LNCAP (cell line): ENCODE measurements around the gene ZNF785.

Source experiments
- TF ChIP-seq, protein P1 (sequence below): fragments of 450-650 bp; IDR thresholded peaks from 2 replicates; pipeline ENCODE4 v1.5.1; 2017; ENCODE audit warnings: mild to moderate bottlenecking

Gene ZNF785

DNA sequence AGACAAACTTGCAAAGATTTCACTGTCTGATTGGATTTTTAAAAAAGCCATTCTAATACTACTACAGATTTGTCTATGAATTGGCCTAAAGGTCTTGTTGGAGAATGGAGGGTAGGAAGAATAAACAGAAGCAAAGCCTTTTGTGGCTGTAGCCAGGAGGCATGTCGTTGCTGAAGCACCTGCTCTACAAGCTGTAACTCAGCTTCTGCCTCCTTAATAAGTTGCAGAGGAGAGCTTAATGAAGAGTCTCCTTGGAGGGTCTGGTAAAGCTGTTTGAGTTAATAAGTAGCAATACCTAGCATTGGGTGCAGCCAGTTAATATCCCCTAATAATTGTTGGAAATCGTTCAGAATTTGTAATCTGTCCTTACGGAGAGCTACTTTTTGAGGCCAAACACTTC lies 34.7 kb upstream of the ZNF785 start:
- TF ChIP-seq, protein P1, sequence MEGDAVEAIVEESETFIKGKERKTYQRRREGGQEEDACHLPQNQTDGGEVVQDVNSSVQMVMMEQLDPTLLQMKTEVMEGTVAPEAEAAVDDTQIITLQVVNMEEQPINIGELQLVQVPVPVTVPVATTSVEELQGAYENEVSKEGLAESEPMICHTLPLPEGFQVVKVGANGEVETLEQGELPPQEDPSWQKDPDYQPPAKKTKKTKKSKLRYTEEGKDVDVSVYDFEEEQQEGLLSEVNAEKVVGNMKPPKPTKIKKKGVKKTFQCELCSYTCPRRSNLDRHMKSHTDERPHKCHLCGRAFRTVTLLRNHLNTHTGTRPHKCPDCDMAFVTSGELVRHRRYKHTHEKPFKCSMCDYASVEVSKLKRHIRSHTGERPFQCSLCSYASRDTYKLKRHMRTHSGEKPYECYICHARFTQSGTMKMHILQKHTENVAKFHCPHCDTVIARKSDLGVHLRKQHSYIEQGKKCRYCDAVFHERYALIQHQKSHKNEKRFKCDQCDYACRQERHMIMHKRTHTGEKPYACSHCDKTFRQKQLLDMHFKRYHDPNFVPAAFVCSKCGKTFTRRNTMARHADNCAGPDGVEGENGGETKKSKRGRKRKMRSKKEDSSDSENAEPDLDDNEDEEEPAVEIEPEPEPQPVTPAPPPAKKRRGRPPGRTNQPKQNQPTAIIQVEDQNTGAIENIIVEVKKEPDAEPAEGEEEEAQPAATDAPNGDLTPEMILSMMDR = no peak

DNA sequence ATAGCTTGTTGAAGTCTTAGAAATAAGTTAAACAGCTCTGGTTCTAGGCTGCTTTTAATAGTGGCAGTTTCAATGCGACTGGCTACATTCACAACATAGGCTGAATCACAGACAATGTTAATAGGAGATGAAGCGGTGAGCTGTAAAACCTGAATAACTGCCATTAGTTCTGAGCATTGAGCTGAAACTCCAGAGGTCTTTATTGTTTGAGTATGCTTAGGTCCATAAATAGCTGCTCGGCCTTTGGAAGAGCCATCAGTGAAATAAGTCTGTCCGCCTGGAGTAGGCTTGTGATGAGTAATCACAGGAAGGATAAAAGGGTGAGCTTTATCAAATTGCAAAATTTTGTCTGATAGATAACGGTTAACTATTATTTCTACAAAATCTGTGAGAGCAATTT lies 34.1 kb upstream of the ZNF785 start:
- TF ChIP-seq, protein P1 = no peak

DNA sequence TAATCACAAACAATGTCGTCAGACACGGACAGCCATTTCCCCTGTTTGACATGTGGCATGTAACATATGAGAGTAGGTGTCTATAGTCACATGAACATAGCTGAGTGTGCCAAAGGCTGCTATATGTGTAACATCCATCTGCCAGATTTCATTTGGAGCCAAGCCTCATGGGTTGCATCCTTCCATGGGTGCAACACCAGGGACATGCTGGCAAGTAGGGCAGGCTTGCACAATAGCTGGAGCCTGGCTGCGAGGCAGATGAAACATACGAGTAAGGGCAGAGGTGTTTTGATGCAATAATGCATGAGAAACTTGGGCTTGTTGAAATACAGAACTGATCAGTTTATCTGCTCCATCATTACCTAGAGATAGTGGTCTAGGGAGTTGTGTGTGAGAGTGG lies 33.7 kb upstream of the ZNF785 start:
- TF ChIP-seq, protein P1 = no peak

DNA sequence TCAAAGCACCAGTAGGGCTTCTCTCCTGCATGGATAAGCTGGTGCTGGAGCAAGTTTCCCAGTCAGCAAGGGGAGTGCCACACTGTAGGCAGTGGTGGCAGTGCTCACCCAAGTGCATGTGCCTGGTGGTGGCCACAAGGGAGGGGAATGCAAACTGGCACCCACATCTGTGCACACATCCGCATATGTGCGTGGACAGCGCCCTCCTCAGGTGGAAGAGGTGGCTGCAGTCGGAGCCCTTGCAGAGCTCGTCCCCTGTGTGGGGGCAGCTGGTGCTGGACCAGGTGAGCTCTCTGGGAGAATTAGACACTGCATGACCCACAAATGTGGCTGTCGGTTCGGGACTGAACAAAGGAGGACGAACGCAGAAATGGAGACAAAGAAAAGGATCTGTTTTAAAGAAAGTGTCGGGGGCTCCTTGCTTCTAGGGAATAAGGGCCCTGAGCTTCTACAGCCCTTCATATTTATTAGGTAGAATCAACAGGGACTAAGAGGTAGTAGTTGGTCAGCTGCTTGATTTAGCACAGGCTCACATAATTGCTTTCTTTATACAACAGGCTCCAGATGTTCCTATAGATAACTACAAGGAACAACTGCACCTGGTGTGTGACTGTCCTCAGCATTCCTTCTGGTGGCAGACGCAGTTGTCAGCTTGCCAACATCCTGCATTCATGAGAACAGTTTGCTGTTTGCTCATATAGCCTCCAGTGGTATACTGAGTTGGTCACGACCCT lies 30.0 kb upstream of the ZNF785 start:
- TF ChIP-seq, protein P1 = peak; percentile 26; the same call in 1 of the 2 replicates

DNA sequence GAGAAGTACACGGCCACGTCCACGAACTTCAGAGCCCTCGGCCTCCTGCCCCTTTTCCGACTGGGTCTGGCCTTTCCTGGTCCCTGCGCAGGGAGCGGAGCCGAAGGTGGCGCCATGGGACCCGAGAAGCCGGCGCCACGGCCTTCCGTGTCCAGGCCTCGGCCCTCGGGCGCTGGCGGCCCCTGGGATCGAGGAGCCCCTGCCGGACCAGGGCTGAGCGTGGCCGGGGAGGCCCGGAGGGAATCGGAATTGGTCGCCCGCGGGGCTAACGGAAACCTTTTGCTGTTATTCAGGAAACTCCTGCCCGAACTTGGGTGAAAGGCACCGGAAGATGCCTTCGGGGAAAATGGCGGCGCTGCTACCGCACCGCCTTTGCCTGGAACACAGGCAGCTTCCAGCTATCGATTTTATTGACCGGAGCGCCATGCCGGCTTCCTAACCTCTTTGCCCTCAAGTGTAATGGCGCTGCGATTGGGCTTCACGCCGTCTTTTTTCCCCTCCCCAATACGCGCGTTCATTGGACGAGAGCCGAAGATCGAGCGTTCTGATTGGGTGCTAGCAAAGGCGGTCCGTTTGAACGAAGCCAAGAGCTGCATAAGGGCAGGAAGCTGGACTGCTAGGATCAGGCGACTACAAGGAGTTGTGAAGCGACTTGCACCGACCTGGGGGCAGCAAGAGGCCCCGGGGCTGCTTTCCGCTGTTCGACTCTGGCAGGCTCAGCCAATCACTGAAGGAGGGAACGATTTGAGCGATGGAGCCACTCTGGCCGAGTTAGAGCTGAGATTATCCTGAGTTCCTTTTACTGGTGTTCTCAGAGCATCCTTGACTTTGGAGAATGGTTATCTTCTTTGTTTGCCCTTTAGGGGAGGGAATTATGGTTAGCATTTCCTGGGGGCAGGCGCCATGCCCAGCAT lies 24.7 kb upstream of the ZNF785 start, which contains the start of gene ZNF689:
TSS of gene ZNF689 (minus strand) at position 464 of the 914 bp plus-strand sequence. CDS start at position 116, 348 bp downstream.
- TF ChIP-seq, protein P1 = no peak

DNA sequence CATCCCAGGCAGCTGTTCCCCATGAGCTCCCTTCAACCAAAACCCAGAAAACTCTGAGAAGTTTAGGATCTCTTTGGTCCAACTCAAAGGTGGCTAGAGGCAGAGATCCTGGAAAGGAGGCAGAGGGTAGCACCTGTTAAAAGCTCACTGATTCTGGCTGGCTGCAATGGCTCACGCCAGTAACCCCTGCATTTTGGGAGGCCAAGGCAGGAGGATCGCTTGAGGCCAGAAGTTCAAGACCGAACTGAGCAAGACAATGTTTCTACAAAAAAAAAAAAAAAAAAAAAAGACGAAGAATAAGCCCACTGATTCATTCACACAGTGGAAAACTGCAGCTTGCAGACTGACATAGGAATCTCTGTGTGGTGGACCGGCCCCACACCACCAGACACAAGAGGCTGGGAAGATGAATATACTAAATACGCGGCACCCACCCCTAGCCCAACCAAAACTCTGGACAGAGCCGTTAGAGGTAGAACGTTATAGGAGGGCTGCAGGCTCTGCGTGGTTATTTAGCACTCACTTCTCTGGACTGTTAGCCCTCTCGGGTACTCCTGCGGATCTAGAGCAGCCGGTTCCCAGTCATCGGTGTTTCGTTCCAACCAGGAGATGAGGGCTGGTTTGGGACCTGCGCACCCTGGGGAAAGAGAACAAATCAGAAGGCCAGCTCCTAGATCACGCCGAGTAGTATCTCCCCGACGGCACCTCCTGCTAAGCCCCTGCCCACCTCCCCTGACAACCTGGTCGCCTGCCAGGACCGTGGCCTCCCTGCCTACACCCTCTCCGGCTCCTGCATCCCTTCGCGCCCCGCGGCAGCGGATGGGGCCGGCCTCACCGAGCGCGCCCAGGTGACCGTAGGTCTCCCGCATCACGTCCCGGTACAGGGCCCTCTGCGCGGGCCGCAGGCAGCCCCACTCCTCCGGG lies 23.8 kb upstream of the ZNF785 start:
- TF ChIP-seq, protein P1 = no peak

DNA sequence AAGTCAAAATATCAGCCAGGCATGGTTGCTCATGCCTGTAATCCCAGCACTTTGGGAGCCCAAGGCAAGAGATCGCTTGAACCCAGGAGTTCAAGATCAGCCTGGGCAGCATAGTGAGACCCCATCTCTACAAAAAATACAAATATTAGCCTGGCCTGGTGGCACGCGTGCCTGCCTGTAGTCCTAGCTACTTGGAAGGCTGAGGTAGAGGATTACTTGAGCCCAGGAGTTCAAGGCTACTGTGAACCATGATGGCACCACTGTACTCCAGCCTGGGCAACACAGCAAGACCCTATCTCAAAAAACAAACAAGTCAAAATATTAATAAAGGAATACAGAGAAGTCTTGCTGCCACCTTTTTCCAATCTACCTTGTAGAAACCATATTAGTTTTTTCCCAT lies 20.5 kb upstream of the ZNF785 start:
- TF ChIP-seq, protein P1 = no peak
